ENCODE data around the gene RUNX2. TPM values are rescaled to one million over a fixed set of nuclear protein-coding genes. Genes with fewer than 3 reads are reported as not detected.

RUNX2 gene
- total RNA-seq, 3 donors from 2014 or later, result 2.0 to 4.4 (median 3.4) TPM

DNA sequence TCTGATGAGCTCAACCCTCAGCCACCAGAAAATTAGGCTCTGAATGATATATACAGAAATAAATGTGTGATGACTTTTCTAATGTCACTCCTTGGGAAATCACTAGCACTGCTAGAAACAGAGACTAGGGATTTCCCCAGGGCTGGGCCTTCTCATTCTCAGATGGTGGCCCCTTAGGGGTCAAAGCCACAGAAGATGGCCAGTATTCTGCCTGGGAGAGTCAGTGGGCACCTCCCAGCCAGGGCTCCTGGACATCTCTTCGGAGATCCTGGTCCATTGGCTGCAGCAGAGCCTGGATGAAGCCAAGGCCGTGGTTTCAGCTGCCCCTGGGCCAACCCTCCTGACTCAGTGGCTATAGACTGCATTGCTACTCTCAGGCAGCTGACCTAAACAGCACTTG, 326.5 kb downstream of the RUNX2 start:
- TF ChIP-seq CTCF (IDR thresholded peaks at IDR 0.05), result no peak
- no peak for ATAC-seq
- Histone ChIP-seq H3K4me3 (no peak overlapping the region), H3K9me3 (no peaks in the 10 kb centered on the region), H3K4me1 (ENCODE audit: low read depth) (no peaks in the 10 kb centered on the region), H3K36me3 (ENCODE audit: low read depth) (no peaks in the 10 kb centered on the region)
- no peak for DNase-seq
- intact Hi-C loops (cut with DNase I, micrococcal nuclease), result no loop called here

GRCh38 chr6:45655745-45656476, 327.8 kb downstream of the RUNX2 start:
- DNase-seq (no peak), ATAC-seq (no peak)
- Histone ChIP-seq H3K4me3 (no peak overlapping the region), H3K4me1 (ENCODE audit: low read depth) (no peaks in the 10 kb centered on the region), H3K9me3 (no peaks in the 10 kb centered on the region), H3K36me3 (ENCODE audit: low read depth) (no peaks in the 10 kb centered on the region)
- intact Hi-C loops (cut with DNase I, micrococcal nuclease), result no loop called here
- TF ChIP-seq CTCF (IDR thresholded peaks at IDR 0.05), result no peak

GRCh38 chr6:45657226-45657625, 329.1 kb downstream of the RUNX2 start:
- intact Hi-C loops (cut with DNase I, micrococcal nuclease), result no loop called here
- no peak for DNase-seq
- no peaks in the 10 kb centered on the region for H3K9me3 ChIP-seq
- no peak for TF ChIP-seq CTCF (IDR thresholded peaks at IDR 0.05)
- H3K4me1 ChIP-seq (ENCODE audit: low read depth), result no peaks in the 10 kb centered on the region
- H3K4me3 ChIP-seq, result no peak overlapping the region
- H3K36me3 ChIP-seq (ENCODE audit: low read depth), result no peaks in the 10 kb centered on the region
- ATAC-seq, result no peak

DNA sequence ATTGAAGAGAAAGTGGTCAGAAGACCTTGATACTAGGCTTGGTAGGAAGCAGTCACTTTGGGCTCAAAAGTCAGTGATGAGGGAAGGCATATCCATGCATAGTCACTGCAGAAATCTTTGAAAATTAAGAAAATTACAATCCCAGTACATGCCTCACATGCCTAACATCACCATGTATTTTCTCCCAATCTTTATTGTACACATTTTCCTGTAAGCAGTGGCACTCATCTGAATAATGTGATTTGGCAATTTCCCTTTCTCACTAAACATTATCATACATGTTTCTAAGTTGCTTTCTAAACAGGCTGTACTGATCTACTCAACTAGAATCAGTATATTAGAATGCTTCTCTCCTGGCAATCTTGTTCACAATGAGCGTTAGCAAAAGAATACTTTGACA, 330.3 kb downstream of the RUNX2 start:
- Histone ChIP-seq H3K9me3 (no peaks in the 10 kb centered on the region), H3K4me3 (no peak overlapping the region), H3K4me1 (ENCODE audit: low read depth) (no peaks in the 10 kb centered on the region), H3K36me3 (ENCODE audit: low read depth) (no peaks in the 10 kb centered on the region)
- ATAC-seq (no peak), DNase-seq (no peak)
- TF ChIP-seq CTCF (IDR thresholded peaks at IDR 0.05), result no peak
- intact Hi-C loops (cut with DNase I, micrococcal nuclease), result no loop called here

DNA sequence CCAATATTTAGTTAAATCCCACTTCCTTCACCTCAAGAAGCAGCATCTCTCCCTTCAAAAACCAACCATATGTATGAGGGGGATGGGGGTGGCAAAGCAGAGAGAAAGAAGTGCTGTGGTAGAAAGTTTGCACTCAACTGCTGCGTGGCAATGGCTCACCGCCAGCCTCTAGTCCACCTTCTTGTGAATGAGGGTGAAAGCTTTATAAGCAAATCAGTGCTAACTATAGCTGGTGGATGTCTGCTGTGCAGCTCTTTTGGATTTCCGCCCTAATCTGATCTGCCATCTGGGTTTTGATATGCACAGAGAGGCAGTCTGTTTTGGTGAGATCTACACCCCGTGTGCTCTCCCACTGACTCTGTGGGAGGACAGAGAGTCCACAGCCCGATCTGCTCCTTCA, 330.8 kb downstream of the RUNX2 start:
- Histone ChIP-seq H3K9me3 (no peaks in the 10 kb centered on the region), H3K4me1 (ENCODE audit: low read depth) (peaks cover 3% of the 10 kb centered on the region), H3K36me3 (ENCODE audit: low read depth) (no peaks in the 10 kb centered on the region), H3K4me3 (no peak overlapping the region)
- DNase-seq (no peak), ATAC-seq (peak; percentile 19)
- intact Hi-C loops (cut with DNase I, micrococcal nuclease), result no loop called here
- TF ChIP-seq CTCF (IDR thresholded peaks at IDR 0.05), result no peak

GRCh38 chr6:45661661-45662060, 333.5 kb downstream of the RUNX2 start:
- Histone ChIP-seq H3K9me3 (no peaks in the 10 kb centered on the region), H3K36me3 (ENCODE audit: low read depth) (no peaks in the 10 kb centered on the region), H3K4me3 (no peak overlapping the region), H3K4me1 (ENCODE audit: low read depth) (peaks cover 3% of the 10 kb centered on the region)
- no peak for DNase-seq
- TF ChIP-seq CTCF (IDR thresholded peaks at IDR 0.05), result no peak
- no peak for ATAC-seq
- intact Hi-C loops (cut with DNase I, micrococcal nuclease), result no loop called here
